Hepatocyte (in vitro differentiated cells): Measurements from ENCODE around the gene AP5S1.

Experiments used
- EZH2 ChIP-seq: fragments of 200-600 bp; sonication (generic); IDR thresholded peaks from 2 replicates; pipeline ENCODE4 v1.6.1; 2016; ENCODE audit warnings: antibody characterized with exemption, mild to moderate bottlenecking, borderline replicate concordance
- EZH2phosphoT487 ChIP-seq: fragments of 200-600 bp; sonication (generic); IDR thresholded peaks from one replicate; pipeline ENCODE4 v1.6.1; 2018; ENCODE audit warnings: antibody characterized with exemption, mild to moderate bottlenecking, low read depth, moderate library complexity; ENCODE audit not compliant: unreplicated experiment, severe bottlenecking
- TF ChIP-seq, protein P1 (sequence below): fragments of 200-600 bp; sonication (generic); IDR thresholded peaks from 2 replicates; pipeline ENCODE4 v1.5.1; 2016; ENCODE audit warnings: antibody characterized with exemption, mild to moderate bottlenecking; ENCODE audit not compliant: poor library complexity

DNA sequence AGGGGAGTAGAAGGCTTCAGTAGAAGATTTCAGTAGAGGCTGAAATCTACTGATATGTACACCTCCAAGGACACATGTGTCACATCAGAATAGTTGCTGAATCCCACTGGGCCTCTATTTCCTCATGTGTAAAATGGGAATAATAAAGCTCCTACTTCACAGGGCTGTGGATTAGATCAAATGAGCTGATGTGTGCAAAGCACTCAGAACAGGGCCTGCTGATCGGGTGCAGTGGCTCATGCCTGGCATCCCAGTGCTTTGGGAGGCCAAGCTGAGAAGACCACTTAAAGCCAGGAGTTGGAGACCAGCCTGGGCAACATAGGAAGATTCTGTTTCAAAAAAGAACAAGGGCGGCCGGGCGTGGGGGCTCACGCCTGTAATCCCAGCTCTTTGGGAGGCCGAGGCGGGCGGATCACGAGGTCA lies 8.1 kb upstream of the AP5S1 start:
- TF ChIP-seq EZH2phosphoT487 (no peak), EZH2 (no peak)
- TF ChIP-seq, protein P1, sequence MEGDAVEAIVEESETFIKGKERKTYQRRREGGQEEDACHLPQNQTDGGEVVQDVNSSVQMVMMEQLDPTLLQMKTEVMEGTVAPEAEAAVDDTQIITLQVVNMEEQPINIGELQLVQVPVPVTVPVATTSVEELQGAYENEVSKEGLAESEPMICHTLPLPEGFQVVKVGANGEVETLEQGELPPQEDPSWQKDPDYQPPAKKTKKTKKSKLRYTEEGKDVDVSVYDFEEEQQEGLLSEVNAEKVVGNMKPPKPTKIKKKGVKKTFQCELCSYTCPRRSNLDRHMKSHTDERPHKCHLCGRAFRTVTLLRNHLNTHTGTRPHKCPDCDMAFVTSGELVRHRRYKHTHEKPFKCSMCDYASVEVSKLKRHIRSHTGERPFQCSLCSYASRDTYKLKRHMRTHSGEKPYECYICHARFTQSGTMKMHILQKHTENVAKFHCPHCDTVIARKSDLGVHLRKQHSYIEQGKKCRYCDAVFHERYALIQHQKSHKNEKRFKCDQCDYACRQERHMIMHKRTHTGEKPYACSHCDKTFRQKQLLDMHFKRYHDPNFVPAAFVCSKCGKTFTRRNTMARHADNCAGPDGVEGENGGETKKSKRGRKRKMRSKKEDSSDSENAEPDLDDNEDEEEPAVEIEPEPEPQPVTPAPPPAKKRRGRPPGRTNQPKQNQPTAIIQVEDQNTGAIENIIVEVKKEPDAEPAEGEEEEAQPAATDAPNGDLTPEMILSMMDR, result no peak
